Measurements from ENCODE around the gene UBE2L6. TPM values are rescaled to one million over a fixed set of nuclear protein-coding genes. Genes with fewer than 3 reads are reported as not detected.

The UBE2L6 gene
- total RNA-seq, 8 experiments from 2014 or later: 22.6 to 177 (median 52.5) TPM

DNA sequence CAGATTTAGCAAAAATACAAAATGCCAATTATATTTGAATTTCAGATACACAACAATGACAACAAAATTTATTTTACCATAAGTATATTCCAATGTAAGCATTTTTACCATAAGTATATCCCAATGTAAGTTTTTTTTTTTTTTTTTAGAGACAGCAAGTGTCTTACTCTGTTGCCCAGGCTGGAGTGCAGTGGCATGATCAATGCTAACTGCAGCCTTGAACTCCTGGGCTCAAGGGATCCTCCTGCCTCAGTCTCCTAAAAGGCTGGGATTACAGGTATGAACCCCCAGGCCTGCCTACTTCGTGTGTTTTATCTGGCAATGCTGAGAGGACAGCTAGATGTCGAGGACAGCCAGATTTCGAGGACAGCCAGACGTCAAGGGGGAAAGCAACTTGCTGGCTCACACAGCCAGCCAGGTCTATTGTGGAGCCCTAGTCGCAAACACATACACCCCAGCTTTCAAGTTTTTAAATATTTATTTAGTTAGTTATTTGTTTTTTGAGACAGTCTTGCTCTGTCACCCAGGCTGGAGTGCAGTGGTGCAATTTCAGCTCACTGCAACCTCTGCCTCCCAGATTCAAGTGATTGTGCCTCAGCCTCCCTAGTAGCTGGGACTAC, 28.9 kb upstream of the UBE2L6 start:
- no peak overlapping the region for H3K27ac ChIP-seq
- in situ Hi-C loops (cut with MboI; ENCODE audit: low pct_unique_long_range_greater_than_20kb in 2 of 9, low sequenced_read_pairs in 9 of 9, unreplicated experiment in 9 of 9): no loop called here
- no peak overlapping the region for H3K4me3 ChIP-seq
- no peak for ATAC-seq (replicated peaks in 6 of 8)
- WGBS, 10 experiments: 50 to 100% (median 69%) methylated on average over 1 to 5 of the region's 5 CpGs; no CpG with 5 or more reads in 1 of the 10 experiments
- peaks cover 20 to 32% of the 10 kb centered on the region in 2 donors for H3K4me1 ChIP-seq (replicated peaks in 1 of 2)

DNA sequence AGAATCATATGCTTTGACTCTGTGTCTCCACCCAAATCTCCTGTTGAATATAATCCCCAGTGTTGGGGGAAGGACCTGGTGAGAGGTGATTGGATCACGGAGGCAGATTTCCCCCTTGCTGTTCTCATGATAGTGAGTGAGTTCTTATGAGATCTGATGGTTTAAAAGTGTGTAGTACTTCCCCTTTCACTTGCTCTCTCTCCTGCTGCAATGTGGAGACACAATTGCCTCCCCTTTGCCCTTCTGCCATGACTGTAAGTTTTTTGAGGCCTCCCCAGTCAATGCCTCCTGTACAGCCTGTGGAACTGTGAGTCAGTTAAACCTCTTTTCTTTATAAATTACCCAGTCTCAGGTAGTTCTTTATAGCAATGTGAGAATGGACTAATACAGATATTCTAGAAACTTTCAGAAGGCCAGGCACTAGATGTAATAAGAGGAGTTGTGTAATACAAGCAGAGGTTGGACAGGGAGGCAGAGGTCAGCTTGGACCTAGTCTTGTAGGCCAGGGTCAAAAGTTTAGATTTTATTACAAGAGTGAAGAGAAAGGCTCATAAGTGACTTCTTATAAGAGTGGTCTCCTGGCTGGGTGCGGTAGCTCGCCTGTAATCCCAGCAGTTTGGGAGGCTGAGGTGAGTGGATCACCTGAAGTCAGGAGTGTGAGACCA, 20.7 kb upstream of the UBE2L6 start:
- no peak overlapping the region for H3K27ac ChIP-seq
- 0 to 100% (median 91%) methylated on average over 1 to 3 of the region's 3 CpGs; no CpG with 5 or more reads in 2 of the 10 experiments for WGBS, 10 experiments
- H3K4me3 ChIP-seq: no peak overlapping the region
- no peak for ATAC-seq (replicated peaks in 6 of 8)
- in situ Hi-C loops (cut with MboI; ENCODE audit: low pct_unique_long_range_greater_than_20kb in 2 of 9, low sequenced_read_pairs in 9 of 9, unreplicated experiment in 9 of 9): no loop called here
- peaks cover 6 to 11% of the 10 kb centered on the region in 2 donors for H3K4me1 ChIP-seq (replicated peaks in 1 of 2)

DNA sequence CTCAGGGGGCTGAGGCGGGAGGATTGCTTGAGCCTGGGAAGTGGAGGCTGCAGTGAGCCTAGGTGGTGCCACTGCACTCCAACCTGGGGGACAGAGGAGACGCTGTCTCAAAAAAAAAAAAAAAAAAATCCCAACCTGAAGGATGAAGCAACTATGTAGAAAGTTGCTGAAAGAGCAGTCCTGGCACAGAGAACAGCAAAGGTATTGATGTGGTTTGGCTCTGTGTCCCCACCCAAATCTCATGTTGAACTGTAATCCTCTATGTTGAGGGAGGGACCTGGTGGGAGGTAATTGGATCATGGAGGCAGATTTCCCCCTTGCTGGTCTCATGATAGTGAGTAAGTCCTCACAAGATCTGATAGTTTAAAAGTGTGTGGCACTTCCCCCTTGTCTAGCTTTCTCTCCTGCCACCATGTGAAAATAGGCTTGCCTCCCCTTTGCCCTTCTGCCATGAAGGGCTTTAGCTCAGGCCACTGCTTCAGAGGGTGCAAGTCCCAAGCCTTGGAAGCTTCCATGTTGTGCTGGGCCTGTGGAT, 19.3 kb upstream of the UBE2L6 start:
- Histone ChIP-seq H3K27ac (no peak overlapping the region), H3K4me3 (no peak overlapping the region), H3K4me1 (replicated peaks in 1 of 2) (peaks cover 5 to 6% of the 10 kb centered on the region in 2 donors)
- 29 to 100% (median 80%) methylated on average over 1 of the region's 2 CpGs; no CpG with 5 or more reads in 7 of the 10 experiments for WGBS, 10 experiments
- in situ Hi-C loops (cut with MboI; ENCODE audit: low pct_unique_long_range_greater_than_20kb in 2 of 9, low sequenced_read_pairs in 9 of 9, unreplicated experiment in 9 of 9): no loop called here
- no peak for ATAC-seq (replicated peaks in 6 of 8)

DNA sequence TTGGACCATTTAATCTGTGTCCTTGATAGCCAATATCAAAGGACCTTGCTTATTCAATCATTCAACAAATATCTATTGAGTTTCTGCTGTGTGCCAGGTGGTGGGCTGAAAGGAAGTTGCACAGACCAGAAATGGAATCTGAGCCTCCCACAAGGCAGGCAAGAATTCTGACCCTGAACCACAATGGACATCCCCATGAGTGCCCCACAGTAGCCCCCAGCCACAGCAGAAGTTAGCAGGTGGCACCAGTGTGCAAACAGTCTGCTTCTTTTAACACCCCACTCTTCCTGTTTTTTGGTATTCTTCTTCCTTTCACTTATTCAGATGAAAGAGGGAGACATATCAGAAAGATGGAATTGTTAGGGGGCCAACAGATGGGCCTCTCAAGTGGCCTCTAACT, 17.8 kb upstream of the UBE2L6 start:
- Histone ChIP-seq H3K27ac (no peak overlapping the region), H3K4me1 (replicated peaks in 1 of 2) (peaks cover 5 to 6% of the 10 kb centered on the region in 2 donors), H3K4me3 (no peak overlapping the region)
- in situ Hi-C loops (cut with MboI; ENCODE audit: low pct_unique_long_range_greater_than_20kb in 2 of 9, low sequenced_read_pairs in 9 of 9, unreplicated experiment in 9 of 9): no loop called here
- no peak for ATAC-seq (replicated peaks in 6 of 8)

DNA sequence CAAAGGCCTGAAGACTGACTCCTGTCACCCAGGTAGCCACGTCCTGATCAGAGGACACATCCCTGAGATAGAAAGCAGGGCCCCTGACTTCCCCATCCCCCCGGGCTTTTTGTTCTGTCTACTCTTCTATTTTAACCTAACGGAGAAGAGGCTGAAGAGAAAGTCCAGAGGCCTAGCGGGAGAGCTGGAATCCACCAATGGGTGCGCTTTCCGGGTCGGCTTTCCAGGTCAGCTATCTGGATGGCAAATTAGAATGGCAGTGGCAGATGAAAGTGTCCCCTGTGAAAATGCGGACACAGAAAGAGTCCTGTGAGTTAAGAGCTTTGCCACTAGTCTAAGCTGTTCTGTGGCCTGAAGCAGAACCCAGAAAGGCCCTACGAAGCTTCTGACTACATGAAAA, 16.9 kb upstream of the UBE2L6 start:
- Histone ChIP-seq H3K4me3 (no peak overlapping the region), H3K4me1 (replicated peaks in 1 of 2) (peaks cover 5 to 6% of the 10 kb centered on the region in 2 donors), H3K27ac (no peak overlapping the region)
- no peak for ATAC-seq (replicated peaks in 6 of 8)
- in situ Hi-C loops (cut with MboI; ENCODE audit: low pct_unique_long_range_greater_than_20kb in 2 of 9, low sequenced_read_pairs in 9 of 9, unreplicated experiment in 9 of 9): no loop called here
- 0 to 80% (median 73%) methylated on average over 1 to 7 of the region's 9 CpGs; no CpG with 5 or more reads in 3 of the 10 experiments for WGBS, 10 experiments

DNA sequence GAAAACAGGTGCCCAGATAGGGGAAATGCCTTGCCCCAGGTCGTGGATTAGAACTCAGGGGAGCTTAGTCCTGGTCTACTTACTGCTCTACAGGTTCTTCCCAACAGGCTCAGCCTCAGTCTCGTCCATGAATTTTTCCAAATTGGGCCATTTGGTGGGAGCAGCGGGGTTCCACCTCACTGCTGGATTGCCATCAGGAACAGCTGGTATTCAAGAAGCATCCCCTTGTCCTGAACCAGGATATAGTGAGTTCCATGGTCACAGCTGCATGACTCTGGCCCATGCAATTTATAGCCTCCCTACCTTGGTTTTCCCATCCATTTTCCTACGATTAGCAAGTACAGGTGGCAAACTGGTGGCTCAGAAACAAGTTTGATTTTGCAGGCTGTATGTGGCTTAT, 6.6 kb upstream of the UBE2L6 start:
- Histone ChIP-seq H3K27ac (no peak overlapping the region), H3K4me3 (no peak overlapping the region), H3K4me1 (replicated peaks in 1 of 2) (peaks cover 5 to 12% of the 10 kb centered on the region in 2 donors)
- 0 to 100% (median 44%) methylated on average over 1 to 4 of the region's 4 CpGs; no CpG with 5 or more reads in 1 of the 10 experiments for WGBS, 10 experiments
- ATAC-seq (replicated peaks in 6 of 8): no peak
- in situ Hi-C loops (cut with MboI; ENCODE audit: low pct_unique_long_range_greater_than_20kb in 2 of 9, low sequenced_read_pairs in 9 of 9, unreplicated experiment in 9 of 9): no loop called here

DNA sequence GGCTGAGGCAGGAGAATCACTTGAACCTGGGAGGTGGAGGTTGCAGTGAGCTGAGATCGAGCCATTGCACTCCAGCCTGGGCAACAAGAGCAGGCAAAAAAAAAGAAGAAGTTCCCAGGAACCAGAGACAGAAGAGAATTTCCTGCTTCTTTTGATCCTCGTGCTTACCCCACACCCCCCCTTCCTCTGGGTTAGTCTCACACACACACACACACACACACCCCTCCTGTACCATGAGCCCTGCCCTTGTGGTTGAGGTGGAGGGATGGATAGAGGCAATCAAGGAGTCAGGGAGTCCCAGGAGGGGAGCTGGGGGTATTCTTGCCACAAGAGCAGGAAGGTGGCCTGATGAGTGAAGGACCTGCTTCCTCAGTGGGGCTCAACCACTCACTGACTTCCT, 4.1 kb upstream of the UBE2L6 start:
- ATAC-seq (replicated peaks in 6 of 8): no peak
- Histone ChIP-seq H3K27ac (no peak overlapping the region), H3K4me3 (no peak overlapping the region), H3K4me1 (replicated peaks in 1 of 2) (peaks cover 5 to 11% of the 10 kb centered on the region in 2 donors)
- WGBS, 10 experiments: 33 to 100% (median 60%) methylated on average over 1 to 2 of the region's 2 CpGs; no CpG with 5 or more reads in 5 of the 10 experiments
- in situ Hi-C loops (cut with MboI; ENCODE audit: low pct_unique_long_range_greater_than_20kb in 2 of 9, low sequenced_read_pairs in 9 of 9, unreplicated experiment in 9 of 9): no loop called here

DNA sequence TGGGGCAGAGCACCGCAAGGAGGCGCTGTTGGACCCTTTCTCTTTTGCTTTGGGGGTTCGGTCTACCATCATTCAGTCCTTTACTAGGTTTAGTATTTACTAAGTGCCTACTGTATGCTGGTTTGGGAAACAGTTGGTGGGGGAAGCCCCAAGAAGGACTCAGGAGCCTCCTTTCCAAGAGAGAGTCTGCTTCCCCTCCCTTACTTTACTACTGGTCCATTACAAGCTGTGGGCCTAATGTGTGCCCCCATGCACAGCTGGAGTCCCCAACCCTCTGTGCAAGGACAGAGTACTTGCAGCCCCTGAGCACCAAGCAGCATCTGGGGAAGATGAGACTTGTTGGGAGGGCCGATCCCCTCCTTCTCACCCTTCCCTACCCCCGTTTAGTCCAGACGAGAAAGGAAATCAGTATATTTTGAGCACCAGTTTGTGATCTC, 876 bp upstream of the UBE2L6 start:
- Histone ChIP-seq H3K4me1 (replicated peaks in 1 of 2) (peaks cover 11 to 19% of the 10 kb centered on the region in 2 donors), H3K27ac (peak overlapping the region; percentile 90 to 96), H3K4me3 (peak overlapping the region; percentile 82 to 99 (median 90))
- 17 to 100% (median 35%) methylated on average over 1 to 4 of the region's 6 CpGs; no CpG with 5 or more reads in 6 of the 10 experiments for WGBS, 10 experiments
- in situ Hi-C loops (cut with MboI; ENCODE audit: low pct_unique_long_range_greater_than_20kb in 2 of 9, low sequenced_read_pairs in 9 of 9, unreplicated experiment in 9 of 9): loop anchor here in 2 of 9 experiments (5.0 to 10.0 kb wide), 2 partner anchors 74 to 76 kb away; partner anchors contain the start of gene YPEL4 (in 1 of the 2)
- peak in 6 of 8 experiments; percentile 6 to 20 (median 13) for ATAC-seq (replicated peaks in 6 of 8)

DNA sequence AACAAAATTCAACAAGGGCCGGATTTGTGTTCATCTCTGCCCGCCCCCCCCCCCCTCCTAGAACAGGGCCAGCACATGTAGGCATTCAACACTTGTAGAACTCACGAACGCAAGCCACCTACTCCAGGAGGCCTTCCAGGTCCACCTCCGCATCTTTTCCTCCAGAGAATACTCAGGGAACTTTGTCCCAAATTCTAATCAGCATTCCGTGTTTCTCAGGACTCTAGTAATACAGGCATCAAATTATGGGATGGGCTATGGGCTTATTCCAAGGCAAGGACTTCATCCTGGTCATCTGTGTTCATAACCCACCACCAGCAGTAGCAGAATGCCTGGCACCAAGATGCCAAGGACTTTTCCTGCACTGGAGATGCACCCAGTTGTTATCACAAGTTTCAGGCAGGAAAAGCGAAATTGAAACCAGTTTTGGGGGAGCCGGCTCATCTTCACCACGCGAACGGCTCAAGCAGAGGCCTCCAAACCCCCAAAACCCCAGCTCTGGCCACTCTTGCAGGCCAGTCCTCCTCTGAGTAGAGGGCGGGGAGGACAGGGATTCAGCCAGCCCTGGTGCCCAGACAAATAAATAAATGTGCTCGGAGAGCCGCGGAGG, 462 bp downstream of the UBE2L6 start:
- peak in 3 of 8 experiments; percentile 12 to 50 (median 13) for ATAC-seq (replicated peaks in 6 of 8)
- in situ Hi-C loops (cut with MboI; ENCODE audit: low pct_unique_long_range_greater_than_20kb in 2 of 9, low sequenced_read_pairs in 9 of 9, unreplicated experiment in 9 of 9): loop anchor here in 2 of 9 experiments (5.0 to 10.0 kb wide), 2 partner anchors 75 to 78 kb away; partner anchors contain the start of gene YPEL4 (in 1 of the 2)
- 8 to 51% (median 17%) methylated on average over 3 to 7 of the region's 15 CpGs; no CpG with 5 or more reads in 7 of the 10 experiments for WGBS, 10 experiments
- H3K27ac ChIP-seq: peak overlapping the region; percentile 90 to 96
- H3K4me1 ChIP-seq (replicated peaks in 1 of 2): peaks cover 11 to 19% of the 10 kb centered on the region in 2 donors
- H3K4me3 ChIP-seq: peak overlapping the region; percentile 82 to 99 (median 90)

DNA sequence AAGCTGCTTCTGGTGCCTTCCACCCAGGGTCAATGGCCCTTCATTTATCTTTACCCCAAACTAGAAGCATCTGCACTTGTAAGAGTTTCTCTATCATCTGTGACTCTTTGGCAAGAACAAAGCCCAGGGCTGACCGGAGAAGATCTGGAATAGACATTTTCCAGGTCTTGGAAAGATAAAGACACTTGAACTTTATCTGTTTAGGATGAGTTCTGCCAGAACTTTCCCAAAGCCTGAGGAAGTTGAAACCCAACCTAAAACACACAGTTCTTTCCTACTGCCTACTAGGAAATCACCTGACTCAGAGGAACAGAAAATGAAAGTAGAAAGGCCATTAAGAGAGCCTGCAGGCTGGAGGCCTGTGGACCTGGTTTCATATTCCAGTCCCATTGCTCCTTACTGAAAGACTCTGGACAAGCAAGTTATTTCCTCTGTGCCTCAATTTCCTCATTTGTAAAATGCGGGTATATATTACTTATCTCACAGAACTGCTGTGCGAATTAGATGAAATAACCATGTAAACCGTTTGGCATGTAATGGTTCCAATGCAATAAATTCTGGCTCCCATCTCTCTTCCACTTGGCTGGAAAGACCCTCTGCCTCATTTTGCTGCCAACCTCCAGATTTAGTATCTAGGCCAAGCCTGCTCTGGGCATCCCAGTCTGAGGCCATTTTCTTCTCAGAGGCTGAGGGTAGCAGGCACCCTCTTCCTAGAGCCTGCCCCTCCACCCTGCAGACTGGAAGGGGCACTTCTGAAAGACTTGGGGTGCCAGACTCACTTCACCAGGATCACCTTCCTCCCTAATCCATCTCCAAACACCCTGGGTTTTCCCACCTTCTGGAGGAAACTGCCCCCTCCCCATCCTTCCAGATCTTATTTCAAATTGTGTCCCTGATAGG, 1.2 kb downstream of the UBE2L6 start:
- Histone ChIP-seq H3K27ac (no peak overlapping the region), H3K4me1 (replicated peaks in 1 of 2) (peaks cover 11 to 19% of the 10 kb centered on the region in 2 donors), H3K4me3 (peak overlapping the region; percentile 82 to 99 (median 90))
- ATAC-seq (replicated peaks in 6 of 8): peak in 2 of 8 experiments; percentile 25 to 32
- in situ Hi-C loops (cut with MboI; ENCODE audit: low pct_unique_long_range_greater_than_20kb in 2 of 9, low sequenced_read_pairs in 9 of 9, unreplicated experiment in 9 of 9): loop anchor here in 2 of 9 experiments (5.0 to 10.0 kb wide), 2 partner anchors 76 to 79 kb away; partner anchors contain the start of gene YPEL4 (in 1 of the 2)
- WGBS, 10 experiments: 43 to 100% (median 61%) methylated on average over 1 to 4 of the region's 4 CpGs; no CpG with 5 or more reads in 3 of the 10 experiments

DNA sequence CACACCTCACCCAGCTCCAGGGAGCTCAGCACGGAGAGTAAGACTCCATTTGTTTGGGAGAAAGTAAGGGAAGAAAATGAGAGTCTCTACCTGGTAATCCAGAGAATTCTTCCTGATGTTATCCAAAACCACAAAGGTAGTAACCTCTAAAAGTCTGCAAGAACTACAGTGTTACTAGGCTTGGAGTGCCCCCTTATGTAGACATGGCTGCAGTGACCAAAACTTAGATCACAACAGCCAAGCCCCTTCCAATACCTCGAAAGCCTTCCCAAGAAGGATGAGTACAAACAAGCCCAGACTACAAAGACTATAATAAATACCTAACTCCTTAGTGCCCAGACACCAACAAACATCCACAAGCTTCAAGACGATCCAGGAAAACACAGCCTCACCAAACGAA, 4.9 kb downstream of the UBE2L6 start:
- Histone ChIP-seq H3K27ac (no peak overlapping the region), H3K4me1 (replicated peaks in 1 of 2) (peaks cover 8% of the 10 kb centered on the region in 2 donors), H3K4me3 (no peak overlapping the region)
- 18 to 100% (median 80%) methylated on average over 1 to 4 of the region's 4 CpGs; no CpG with 5 or more reads in 1 of the 10 experiments for WGBS, 10 experiments
- in situ Hi-C loops (cut with MboI; ENCODE audit: low pct_unique_long_range_greater_than_20kb in 2 of 9, low sequenced_read_pairs in 9 of 9, unreplicated experiment in 9 of 9): loop anchor here in 1 of 9 experiments (10.0 kb wide), 1 partner anchor 82 kb away; the partner anchor contains the start of gene YPEL4
- ATAC-seq (replicated peaks in 6 of 8): no peak

DNA sequence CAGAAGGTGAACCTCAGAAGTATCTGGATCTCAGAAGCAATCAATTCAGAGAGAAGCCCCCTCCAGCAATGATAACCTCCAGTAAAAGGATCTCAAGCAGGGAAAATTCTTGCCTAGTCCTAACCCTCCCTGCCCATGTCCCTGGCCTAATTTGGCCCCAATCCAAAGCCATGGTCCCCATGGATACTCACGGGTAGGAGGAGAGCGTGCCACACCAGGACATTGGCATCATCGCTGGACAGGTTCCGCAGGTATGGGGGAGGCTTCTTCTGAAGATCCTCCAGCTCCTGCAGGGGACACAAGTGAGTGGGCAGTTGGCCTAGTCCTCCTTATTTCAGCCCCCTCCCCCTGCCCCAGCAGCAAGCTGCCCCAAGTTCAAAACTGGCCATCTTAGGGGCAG, 7.3 kb downstream of the UBE2L6 start:
- in situ Hi-C loops (cut with MboI; ENCODE audit: low pct_unique_long_range_greater_than_20kb in 2 of 9, low sequenced_read_pairs in 9 of 9, unreplicated experiment in 9 of 9): loop anchor here in 1 of 9 experiments (10.0 kb wide), 1 partner anchor 85 kb away; the partner anchor contains the start of gene YPEL4
- Histone ChIP-seq H3K4me1 (replicated peaks in 1 of 2) (no peaks in the 10 kb centered on the region), H3K4me3 (no peak overlapping the region), H3K27ac (no peak overlapping the region)
- whole genome bisulfite sequencing, 10 experiments: 72 to 100% (median 91%) methylated on average over 2 to 4 of the region's 4 CpGs; no CpG with 5 or more reads in 6 of the 10 experiments
- no peak for ATAC-seq (replicated peaks in 6 of 8)
